HCT116 (cell line): ENCODE results near the gene CCDC24. TPM values are rescaled to one million over a fixed set of nuclear protein-coding genes. Genes with fewer than 3 reads are reported as not detected.

Experiments
- ATAC-seq: fragments of 200-7000 bp; cut with Tn5 transposase; 2 replicates; pipeline ENCODE4 v1.9.1; 2020; ENCODE audit warnings: mild to moderate bottlenecking, moderate library complexity
- BruUV-seq: library from RNA; stranded (reverse); fragments of 400-500 nt; replicated peaks from 2 replicates; lab custom pipeline; 2021; lab: Mats Ljungman, UMichigan
- CTCF ChIA-PET: fragments of 300-600 bp; sonication (Branson Sonifier 250); formaldehyde crosslinking; loops from one replicate; lab custom pipeline; 2021; ENCODE audit warnings: antibody characterized with exemption; lab: Charles Lee
- POLR2A ChIA-PET: fragments of 300-600, 350-600 bp; sonication (Branson Sonifier 250); formaldehyde crosslinking; loops from one replicate; lab custom pipeline; 2021; ENCODE audit warnings: antibody characterized with exemption; lab: Charles Lee
- RAD21 ChIA-PET, 2 experiments: fragments of 300-600 bp; sonication (Branson Sonifier 250); formaldehyde crosslinking; loops; one replicate each; lab custom pipeline; 2023; ENCODE audit warnings: low total read pairs in 2 of 2; ENCODE audit not compliant: uncharacterized antibody in 2 of 2, unreplicated experiment in 2 of 2, low non-redundant PET in 1 of 2; lab: Charles Lee
- DNase-seq: peaks from one replicate; pipeline ENCODE4 v3.0.0-alpha.2; 2010; ENCODE audit warnings: low read depth, low spot score
- H2AFZ ChIP-seq: fragments of 200-600 bp; shearing (Covaris generic), sonication (generic); 2 replicates; pipeline ENCODE4 v1.6.1; 2017; ENCODE audit warnings: low read depth, mixed run types, mixed read lengths, antibody characterized with exemption, low read length; ENCODE audit not compliant: poor library complexity, severe bottlenecking
- H3K27ac ChIP-seq: 2 replicates; pipeline ENCODE4 v1.5.1; 2012; ENCODE audit warnings: low read depth, low read length
- H3K27me3 ChIP-seq: fragments of 200-600 bp; sonication (generic); 2 replicates; pipeline ENCODE4 v1.6.1; 2016; ENCODE audit warnings: mixed run types, low read length, mixed read lengths; ENCODE audit not compliant: insufficient read depth
- H3K36me3 ChIP-seq, 2 experiments: fragments of 200-500 bp in 1 of 2; fragments of 200-600 bp in 1 of 2; sonication (Bioruptor generic) in 1 of 2; sonication (generic) in 1 of 2; 2 replicates each; pipeline versions ENCODE4 v1.5.1 to v1.6.1; 2014 to 2016; ENCODE audit warnings: low read length in 2 of 2, inconsistent platforms in 1 of 2, mixed read lengths in 1 of 2, mixed run types in 1 of 2; ENCODE audit not compliant: insufficient read depth in 2 of 2, control insufficient read depth in 1 of 2
- H3K4me1 ChIP-seq, 2 experiments: fragments of 200-600 bp in 1 of 2; sonication (generic) in 1 of 2; 2 replicates each; pipeline versions ENCODE4 v1.5.1 to v1.6.1; 2012 to 2017; ENCODE audit warnings: low read length in 2 of 2, inconsistent platforms in 1 of 2, mild to moderate bottlenecking in 1 of 2, mixed read lengths in 1 of 2, mixed run types in 1 of 2, moderate library complexity in 1 of 2; ENCODE audit not compliant: insufficient read depth in 2 of 2, control insufficient read depth in 1 of 2
- H3K4me2 ChIP-seq: fragments of 200-600 bp; sonication (generic); 2 replicates; pipeline ENCODE4 v1.6.1; 2017; ENCODE audit warnings: mixed run types, low read length, mixed read lengths
- H3K4me3 ChIP-seq, 2 experiments: fragments of 200-600 bp in 1 of 2; sonication (generic) in 1 of 2; replicated peaks in 1 of 2; 2 replicates each; pipeline ENCODE4 v1.5.1; 2011 to 2016; ENCODE audit warnings: low read length in 2 of 2, control low read depth in 1 of 2, low read depth in 1 of 2, mild to moderate bottlenecking in 1 of 2, mixed read lengths in 1 of 2, mixed run types in 1 of 2
- H3K79me2 ChIP-seq: fragments of 200-600 bp; sonication (generic); 2 replicates; pipeline ENCODE4 v1.6.1; 2017; ENCODE audit warnings: mild to moderate bottlenecking, mixed run types, low read length, moderate library complexity, mixed read lengths; ENCODE audit not compliant: insufficient read depth
- H3K9ac ChIP-seq: fragments of 200-600 bp; sonication (generic); 2 replicates; pipeline ENCODE4 v1.6.1; 2016; ENCODE audit warnings: low read length, mixed read lengths
- H3K9me2 ChIP-seq: fragments of 200-600 bp; sonication (generic), shearing (Covaris generic); 2 replicates; pipeline ENCODE4 v1.6.1; 2017; ENCODE audit warnings: mixed run types, mild to moderate bottlenecking, moderate library complexity; ENCODE audit not compliant: insufficient read depth
- H3K9me3 ChIP-seq, 2 experiments: fragments of 200-500 bp in 1 of 2; fragments of 200-600 bp in 1 of 2; sonication (Bioruptor generic) in 1 of 2; sonication (generic) in 1 of 2; 2 replicates each; pipeline ENCODE4 v1.6.1; 2014 to 2017; ENCODE audit warnings: low read length in 2 of 2, mixed read lengths in 2 of 2, inconsistent platforms in 1 of 2, low read depth in 1 of 2, mild to moderate bottlenecking in 1 of 2, mixed run types in 1 of 2, moderate library complexity in 1 of 2; ENCODE audit not compliant: control insufficient read depth in 1 of 2, insufficient read depth in 1 of 2
- H4K20me1 ChIP-seq: fragments of 200-600 bp; sonication (generic), shearing (Covaris generic); 2 replicates; pipeline ENCODE4 v1.6.1; 2017; ENCODE audit warnings: mixed run types, mild to moderate bottlenecking, moderate library complexity; ENCODE audit not compliant: insufficient read depth
- ATF3 ChIP-seq: IDR thresholded peaks from 2 replicates; pipeline ENCODE4 v1.6.1; 2012
- CBX3 ChIP-seq: IDR thresholded peaks from 2 replicates; pipeline ENCODE4 v1.6.1; 2012; ENCODE audit warnings: low read depth
- CEBPB ChIP-seq: IDR thresholded peaks from 2 replicates; pipeline ENCODE4 v1.6.1; 2012; ENCODE audit warnings: low read depth
- CTCF ChIP-seq, 3 experiments: fragments of 200-600 bp in 1 of 3; sonication (generic) in 1 of 3; IDR thresholded peaks in 2 of 3; conservative IDR thresholded peaks in 1 of 3; 2 replicates each; pipeline ENCODE4 v1.5.1; 2012 to 2017; ENCODE audit warnings: low read depth in 2 of 3, low read length in 2 of 3, antibody characterized with exemption in 1 of 3, borderline replicate concordance in 1 of 3, control low read depth in 1 of 3, mild to moderate bottlenecking in 1 of 3, mixed read lengths in 1 of 3, mixed run types in 1 of 3, moderate library complexity in 1 of 3; ENCODE audit not compliant: insufficient read depth in 1 of 3
- EGR1 ChIP-seq: IDR thresholded peaks from 2 replicates; pipeline ENCODE4 v1.6.1; 2012; ENCODE audit warnings: low read depth
- ELF1 ChIP-seq: IDR thresholded peaks from 2 replicates; pipeline ENCODE4 v1.6.1; 2012; ENCODE audit warnings: low read depth, borderline replicate concordance
- EZH2 ChIP-seq: fragments of 200-600 bp; sonication (generic); IDR thresholded peaks from 2 replicates; pipeline ENCODE4 v1.6.1; 2017; ENCODE audit warnings: antibody characterized with exemption, mixed run types
- EZH2phosphoT487 ChIP-seq: fragments of 200-600 bp; IDR thresholded peaks from 2 replicates; pipeline ENCODE4 v1.6.1; 2018; ENCODE audit warnings: antibody characterized with exemption, borderline replicate concordance
- JUND ChIP-seq: IDR thresholded peaks from 2 replicates; pipeline ENCODE4 v1.6.1; 2012
- MAX ChIP-seq: IDR thresholded peaks from 2 replicates; pipeline ENCODE4 v1.6.1; 2012
- POLR2A ChIP-seq: IDR thresholded peaks from 2 replicates; pipeline ENCODE4 v1.7.0; 2011; ENCODE audit warnings: borderline replicate concordance; ENCODE audit not compliant: insufficient read depth, insufficient read length; ENCODE audit errors: extremely low read depth
- POLR2AphosphoS5 ChIP-seq: IDR thresholded peaks from 2 replicates; pipeline ENCODE4 v1.6.1; 2011; ENCODE audit warnings: mild to moderate bottlenecking, low read depth, low read length, moderate library complexity
- RAD21 ChIP-seq: IDR thresholded peaks from 2 replicates; pipeline ENCODE4 v1.6.1; 2012; ENCODE audit warnings: low read depth, mild to moderate bottlenecking
- REST ChIP-seq: IDR thresholded peaks from 2 replicates; pipeline ENCODE4 v1.6.1; 2012; ENCODE audit warnings: low read depth
- SRF ChIP-seq: IDR thresholded peaks from 2 replicates; pipeline ENCODE4 v1.6.1; 2012; ENCODE audit warnings: low read depth
- YY1 ChIP-seq: IDR thresholded peaks from 2 replicates; pipeline ENCODE4 v1.6.1; 2011; ENCODE audit warnings: low read length, low read depth, moderate library complexity, mild to moderate bottlenecking; ENCODE audit not compliant: insufficient replicate concordance; ENCODE audit errors: extremely low read depth
- ZBTB33 ChIP-seq: IDR thresholded peaks from 2 replicates; pipeline ENCODE4 v1.6.1; 2011; ENCODE audit warnings: mild to moderate bottlenecking, low read length, moderate library complexity; ENCODE audit not compliant: insufficient replicate concordance; ENCODE audit errors: extremely low read depth
- ZFX ChIP-seq: fragments of 450-650 bp; IDR thresholded peaks from 2 replicates; pipeline ENCODE4 v1.6.1; 2017
- intact Hi-C: fragments of 100-400 bp; cut with micrococcal nuclease; formaldehyde crosslinking; loops from 2 replicates; pipeline ENCODE4 v1.10.0; 2022
- total RNA-seq: library from RNA; stranded (reverse); gene quantifications from one replicate; pipeline ENCODE4 v1.2.1, GENCODE V29; 2021; ENCODE audit not compliant: unreplicated experiment

CCDC24 gene
- total RNA-seq, 1 experiment from 2014 or later = 23.3 TPM

- intact Hi-C loops = no loop called here
- ChIA-PET CTCF (no interaction called here), POLR2A (no interaction called here), RAD21 (no interaction called here)
- TF ChIP-seq CTCF (IDR thresholded peaks at IDR 0.05 in 2 of 3, conservative IDR thresholded peaks at IDR 0.05 in 1 of 3; ENCODE audit: borderline replicate concordance in 1 of 3, insufficient read depth in 1 of 3, low read depth in 2 of 3, low read length in 2 of 3) (no peak), ZBTB33 (no peak), EZH2 (no peak), JUND (no peak), POLR2AphosphoS5 (no peak), EZH2phosphoT487 (no peak), REST (no peak), ZFX (no peak), SRF (no peak), MAX (no peak), YY1 (no peak), ATF3 (no peak), POLR2A (no peak), ELF1 (no peak), CBX3 (no peak), RAD21 (no peak), CEBPB (no peak), EGR1 (no peak)
- no peak for DNase-seq
- Histone ChIP-seq H3K27ac (no peak overlapping the region), H3K9ac (no peak overlapping the region), H3K9me3 (no peaks in the 10 kb centered on the region), H3K36me3 (no peaks in the 10 kb centered on the region), H3K79me2 (no peaks in the 10 kb centered on the region), H4K20me1 (no peaks in the 10 kb centered on the region), H3K9me2 (no peaks in the 10 kb centered on the region), H3K4me3 (no peak overlapping the region), H3K27me3 (no peaks in the 10 kb centered on the region), H3K4me1 (peaks cover 5 to 24% of the 10 kb centered on the region in 2 experiments; a peak in 3 of 4 replicates), H2AFZ (no peak overlapping the region), H3K4me2 (no peak overlapping the region)
- BruUV-seq = no TSS peak
- ATAC-seq = no peak
Measured at GRCh38 chr1:43996733-43997115, 5.3 kb downstream of the CCDC24 start.
